ENCODE data around the gene KCNJ6. TPM values are rescaled to one million over a fixed set of nuclear protein-coding genes. Genes with fewer than 3 reads are reported as not detected.

KCNJ6 gene
- polyA plus RNA-seq, 3 donors from 2014 or later, result not detected

- no peak for DNase-seq
- H3K27ac Mint-ChIP-seq, result no peak overlapping the region
- H3K4me1 Mint-ChIP-seq, result no peaks in the 10 kb centered on the region
- H3K9me3 Mint-ChIP-seq, result peaks cover 0 to 2% (median 0%) of the 10 kb centered on the region in 6 donors
- H3K4me3 Mint-ChIP-seq, result no peak overlapping the region
- H3K36me3 Mint-ChIP-seq, result no peaks in the 10 kb centered on the region
- H3K27me3 Mint-ChIP-seq (ENCODE audit: low read depth in 3 of 3), result peaks cover 0 to 7% (median 0%) of the 10 kb centered on the region in 3 donors
Measured at GRCh38 chr21:37842163-37842919, 73.9 kb downstream of the KCNJ6 start.

- H3K36me3 Mint-ChIP-seq, result no peaks in the 10 kb centered on the region
- H3K9me3 Mint-ChIP-seq, result no peaks in the 10 kb centered on the region
- no peak for DNase-seq
- no peak overlapping the region for H3K4me3 Mint-ChIP-seq
- no peak overlapping the region for H3K27ac Mint-ChIP-seq
- no peaks in the 10 kb centered on the region for H3K4me1 Mint-ChIP-seq
- H3K27me3 Mint-ChIP-seq (ENCODE audit: low read depth in 3 of 3), result peaks cover 2 to 4% (median 4%) of the 10 kb centered on the region in 3 donors
Measured at GRCh38 chr21:37837381-37837780, 78.9 kb downstream of the KCNJ6 start.

GRCh38 chr21:37835481-37835880 is 80.8 kb downstream of the KCNJ6 start:
- Mint-ChIP-seq H3K27me3 (ENCODE audit: low read depth in 3 of 3) (peaks cover 2 to 9% (median 4%) of the 10 kb centered on the region in 3 donors), H3K9me3 (no peaks in the 10 kb centered on the region), H3K27ac (no peak overlapping the region), H3K4me1 (no peaks in the 10 kb centered on the region), H3K36me3 (no peaks in the 10 kb centered on the region), H3K4me3 (no peak overlapping the region)
- DNase-seq, result no peak

GRCh38 chr21:37833301-37833700 is 83.0 kb downstream of the KCNJ6 start:
- no peak for DNase-seq
- Mint-ChIP-seq H3K36me3 (no peaks in the 10 kb centered on the region), H3K27ac (no peak overlapping the region), H3K4me3 (no peak overlapping the region), H3K4me1 (no peaks in the 10 kb centered on the region), H3K27me3 (ENCODE audit: low read depth in 3 of 3) (peaks cover 2 to 9% (median 4%) of the 10 kb centered on the region in 3 donors), H3K9me3 (no peaks in the 10 kb centered on the region)

- no peak overlapping the region for H3K4me3 Mint-ChIP-seq
- DNase-seq, result no peak
- H3K27ac Mint-ChIP-seq, result no peak overlapping the region
- H3K4me1 Mint-ChIP-seq, result no peaks in the 10 kb centered on the region
- no peaks in the 10 kb centered on the region for H3K36me3 Mint-ChIP-seq
- peaks cover 2 to 8% (median 4%) of the 10 kb centered on the region in 3 donors for H3K27me3 Mint-ChIP-seq (ENCODE audit: low read depth in 3 of 3)
- H3K9me3 Mint-ChIP-seq, result no peaks in the 10 kb centered on the region
Measured at GRCh38 chr21:37829447-37829846, 86.8 kb downstream of the KCNJ6 start.

GRCh38 chr21:37828991-37829390 is 87.3 kb downstream of the KCNJ6 start:
- no peak overlapping the region for H3K27ac Mint-ChIP-seq
- H3K9me3 Mint-ChIP-seq, result no peaks in the 10 kb centered on the region

GRCh38 chr21:37828556-37828955 is 87.7 kb downstream of the KCNJ6 start:
- H3K4me1 Mint-ChIP-seq, result no peaks in the 10 kb centered on the region
- no peak overlapping the region for H3K27ac Mint-ChIP-seq
- peaks cover 0 to 4% (median 4%) of the 10 kb centered on the region in 3 donors for H3K27me3 Mint-ChIP-seq (ENCODE audit: low read depth in 3 of 3)
- no peaks in the 10 kb centered on the region for H3K9me3 Mint-ChIP-seq
- DNase-seq, result no peak
- H3K36me3 Mint-ChIP-seq, result no peaks in the 10 kb centered on the region
- no peak overlapping the region for H3K4me3 Mint-ChIP-seq

More at GRCh38 chr21:37828991-37829390, 87.3 kb downstream of the KCNJ6 start:
- no peaks in the 10 kb centered on the region for H3K4me1 Mint-ChIP-seq
- H3K4me3 Mint-ChIP-seq, result no peak overlapping the region
- peaks cover 2 to 4% (median 4%) of the 10 kb centered on the region in 3 donors for H3K27me3 Mint-ChIP-seq (ENCODE audit: low read depth in 3 of 3)
- no peaks in the 10 kb centered on the region for H3K36me3 Mint-ChIP-seq
- DNase-seq, result no peak

GRCh38 chr21:37827913-37828312 is 88.3 kb downstream of the KCNJ6 start:
- Mint-ChIP-seq H3K4me1 (no peaks in the 10 kb centered on the region), H3K9me3 (no peaks in the 10 kb centered on the region), H3K27me3 (ENCODE audit: low read depth in 3 of 3) (peaks cover 1 to 4% (median 4%) of the 10 kb centered on the region in 3 donors), H3K36me3 (no peaks in the 10 kb centered on the region), H3K4me3 (no peak overlapping the region), H3K27ac (no peak overlapping the region)
- DNase-seq, result no peak

GRCh38 chr21:37821786-37822450 is 94.3 kb downstream of the KCNJ6 start:
- H3K4me1 Mint-ChIP-seq, result no peaks in the 10 kb centered on the region
- DNase-seq, result no peak
- peaks cover 0 to 7% (median 2%) of the 10 kb centered on the region in 3 donors for H3K27me3 Mint-ChIP-seq (ENCODE audit: low read depth in 3 of 3)
- no peak overlapping the region for H3K27ac Mint-ChIP-seq
- H3K9me3 Mint-ChIP-seq, result no peaks in the 10 kb centered on the region
- no peaks in the 10 kb centered on the region for H3K36me3 Mint-ChIP-seq
- H3K4me3 Mint-ChIP-seq, result no peak overlapping the region

- no peak for DNase-seq
- Mint-ChIP-seq H3K9me3 (no peaks in the 10 kb centered on the region), H3K4me3 (no peak overlapping the region), H3K27ac (no peak overlapping the region), H3K27me3 (ENCODE audit: low read depth in 3 of 3) (peaks cover 0 to 7% (median 2%) of the 10 kb centered on the region in 3 donors), H3K4me1 (no peaks in the 10 kb centered on the region), H3K36me3 (no peaks in the 10 kb centered on the region)
Measured at GRCh38 chr21:37821092-37821491, 95.2 kb downstream of the KCNJ6 start.

GRCh38 chr21:37819372-37819771 is 96.9 kb downstream of the KCNJ6 start:
- Mint-ChIP-seq H3K4me3 (no peak overlapping the region), H3K9me3 (no peaks in the 10 kb centered on the region), H3K27me3 (ENCODE audit: low read depth in 3 of 3) (peaks cover 0 to 7% (median 2%) of the 10 kb centered on the region in 3 donors), H3K36me3 (no peaks in the 10 kb centered on the region), H3K27ac (no peak overlapping the region), H3K4me1 (no peaks in the 10 kb centered on the region)
- DNase-seq, result no peak

GRCh38 chr21:37817242-37817641 is 99.0 kb downstream of the KCNJ6 start:
- H3K4me3 Mint-ChIP-seq, result no peak overlapping the region
- peaks cover 0 to 12% (median 3%) of the 10 kb centered on the region in 6 donors for H3K9me3 Mint-ChIP-seq

GRCh38 chr21:37815893-37816292 is 100.4 kb downstream of the KCNJ6 start:
- no peak overlapping the region for H3K27ac Mint-ChIP-seq
- no peaks in the 10 kb centered on the region for H3K4me1 Mint-ChIP-seq
- no peak for DNase-seq
- H3K9me3 Mint-ChIP-seq, result peaks cover 0 to 15% (median 7%) of the 10 kb centered on the region in 6 donors
- no peak overlapping the region for H3K4me3 Mint-ChIP-seq
- no peaks in the 10 kb centered on the region for H3K36me3 Mint-ChIP-seq
- H3K27me3 Mint-ChIP-seq (ENCODE audit: low read depth in 3 of 3), result peaks cover 0 to 2% (median 0%) of the 10 kb centered on the region in 3 donors

More at GRCh38 chr21:37817242-37817641, 99.0 kb downstream of the KCNJ6 start:
- Mint-ChIP-seq H3K36me3 (no peaks in the 10 kb centered on the region), H3K4me1 (no peaks in the 10 kb centered on the region), H3K27ac (no peak overlapping the region), H3K27me3 (ENCODE audit: low read depth in 3 of 3) (peaks cover 0 to 2% (median 0%) of the 10 kb centered on the region in 3 donors)
- DNase-seq, result no peak

GRCh38 chr21:37811711-37812110 is 104.5 kb downstream of the KCNJ6 start:
- Mint-ChIP-seq H3K4me3 (no peak overlapping the region), H3K36me3 (no peaks in the 10 kb centered on the region), H3K27me3 (ENCODE audit: low read depth in 3 of 3) (peaks cover 0 to 11% (median 0%) of the 10 kb centered on the region in 3 donors), H3K9me3 (peaks cover 0 to 15% (median 7%) of the 10 kb centered on the region in 6 donors), H3K27ac (no peak overlapping the region), H3K4me1 (no peaks in the 10 kb centered on the region)
- DNase-seq, result no peak
